SK-N-SH treated with all-trans-retinoic acid at 6 μM for 48 hours (cell line): ENCODE measurements around the gene IL1R2.

Source experiments
- ARNTL ChIP-seq: fragments of 450-650 bp; formaldehyde crosslinking; IDR thresholded peaks from 2 replicates; pipeline ENCODE4 v1.5.0; 2020; ENCODE audit warnings: low read depth, mild to moderate bottlenecking, moderate library complexity, borderline replicate concordance
- CREB5 ChIP-seq: fragments of 250-450 bp; sonication (Bioruptor Pico); IDR thresholded peaks from 2 replicates; pipeline ENCODE4 v1.5.1; 2020; ENCODE audit warnings: low read depth, mild to moderate bottlenecking, moderate library complexity
- CSDC2 ChIP-seq: fragments of 250-450 bp; sonication (Bioruptor Pico); IDR thresholded peaks from 2 replicates; pipeline ENCODE4 v1.5.0; 2020; ENCODE audit warnings: mild to moderate bottlenecking, moderate library complexity
- PATZ1 ChIP-seq: fragments of 250-450 bp; sonication (Bioruptor Pico); IDR thresholded peaks from 2 replicates; pipeline ENCODE4 v1.8.0; 2020; ENCODE audit warnings: mild to moderate bottlenecking, moderate library complexity, borderline replicate concordance
- PPARA ChIP-seq: fragments of 250-450 bp; sonication (Bioruptor Pico); IDR thresholded peaks from 2 replicates; pipeline ENCODE4 v1.5.0; 2020; ENCODE audit warnings: mild to moderate bottlenecking, borderline replicate concordance
- RARB ChIP-seq: fragments of 250-450 bp; sonication (Bioruptor Pico); IDR thresholded peaks from 2 replicates; pipeline ENCODE4 v1.8.0; 2021; ENCODE audit warnings: mild to moderate bottlenecking, moderate library complexity
- SNAI2 ChIP-seq: fragments of 250-450 bp; sonication (Bioruptor Pico); IDR thresholded peaks from 2 replicates; pipeline ENCODE4 v1.5.0; 2020; ENCODE audit warnings: mild to moderate bottlenecking, moderate library complexity
- TCF4 ChIP-seq: fragments of 250-450 bp; sonication (Bioruptor Pico); IDR thresholded peaks from 2 replicates; pipeline ENCODE4 v1.8.0; 2021; ENCODE audit warnings: mild to moderate bottlenecking, moderate library complexity, borderline replicate concordance
- TOX ChIP-seq: fragments of 250-450 bp; sonication (Bioruptor Pico); IDR thresholded peaks from 2 replicates; pipeline ENCODE4 v1.8.0; 2021; ENCODE audit warnings: mild to moderate bottlenecking, moderate library complexity, borderline replicate concordance
- TSHZ2 ChIP-seq: fragments of 250-450 bp; sonication (Bioruptor Pico); IDR thresholded peaks from 2 replicates; pipeline ENCODE4 v1.5.0; 2020; ENCODE audit warnings: mild to moderate bottlenecking, moderate library complexity
- ZFP3 ChIP-seq: fragments of 250-450 bp; sonication (Bioruptor Pico); IDR thresholded peaks from 2 replicates; pipeline ENCODE4 v1.5.0; 2020; ENCODE audit warnings: mild to moderate bottlenecking, moderate library complexity
- ZNF565 ChIP-seq: fragments of 450-650 bp; formaldehyde crosslinking; conservative IDR thresholded peaks from 2 replicates; pipeline ENCODE4 v1.5.0; 2020; ENCODE audit warnings: low read depth, mild to moderate bottlenecking, moderate library complexity
- TF ChIP-seq, protein P1 (sequence below): fragments of 250-450 bp; sonication (Bioruptor Pico); IDR thresholded peaks from 2 replicates; pipeline ENCODE4 v1.5.1; 2021; ENCODE audit warnings: mild to moderate bottlenecking, moderate library complexity

- TF ChIP-seq PPARA (no peak), ZFP3 (CRISPR knock-in tag) (no peak), SNAI2 (no peak), TSHZ2 (no peak), TOX (no peak), CREB5 (CRISPR knock-in tag) (no peak), RARB (no peak), PATZ1 (CRISPR knock-in tag) (no peak), CSDC2 (no peak), ZNF565 (CRISPR knock-in tag) (no peak), TCF4 (CRISPR knock-in tag) (no peak), ARNTL (CRISPR knock-in tag) (no peak)
- TF ChIP-seq, protein P1, sequence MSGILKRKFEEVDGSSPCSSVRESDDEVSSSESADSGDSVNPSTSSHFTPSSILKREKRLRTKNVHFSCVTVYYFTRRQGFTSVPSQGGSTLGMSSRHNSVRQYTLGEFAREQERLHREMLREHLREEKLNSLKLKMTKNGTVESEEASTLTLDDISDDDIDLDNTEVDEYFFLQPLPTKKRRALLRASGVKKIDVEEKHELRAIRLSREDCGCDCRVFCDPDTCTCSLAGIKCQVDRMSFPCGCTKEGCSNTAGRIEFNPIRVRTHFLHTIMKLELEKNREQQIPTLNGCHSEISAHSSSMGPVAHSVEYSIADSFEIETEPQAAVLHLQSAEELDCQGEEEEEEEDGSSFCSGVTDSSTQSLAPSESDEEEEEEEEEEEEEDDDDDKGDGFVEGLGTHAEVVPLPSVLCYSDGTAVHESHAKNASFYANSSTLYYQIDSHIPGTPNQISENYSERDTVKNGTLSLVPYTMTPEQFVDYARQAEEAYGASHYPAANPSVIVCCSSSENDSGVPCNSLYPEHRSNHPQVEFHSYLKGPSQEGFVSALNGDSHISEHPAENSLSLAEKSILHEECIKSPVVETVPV (CRISPR knock-in tag), result no peak
Observed at GRCh38 chr2:102042196-102043081, 50.7 kb downstream of the IL1R2 start.
